PFSK-1 (cell line): ENCODE results near the gene C9orf153.

Experiments
- POLR2AphosphoS5 ChIP-seq: IDR thresholded peaks from 2 replicates; pipeline ENCODE4 v1.6.1; 2012; ENCODE audit warnings: low read depth, mild to moderate bottlenecking, control low read depth, low read length, moderate library complexity
- REST ChIP-seq, 2 experiments: IDR thresholded peaks; 2 replicates each; pipeline versions ENCODE4 v1.6.1 to v1.8.0; 2011 to 2012; ENCODE audit warnings: low read depth in 2 of 2, low read length in 2 of 2, control low read depth in 1 of 2, inconsistent platforms in 1 of 2, mild to moderate bottlenecking in 1 of 2, moderate library complexity in 1 of 2; ENCODE audit not compliant: insufficient read depth in 1 of 2
- TAF1 ChIP-seq: IDR thresholded peaks from 2 replicates; pipeline ENCODE4 v1.6.1; 2012; ENCODE audit warnings: low read length, control low read depth, borderline replicate concordance; ENCODE audit not compliant: insufficient read depth

GRCh38 chr9:86275962-86276361 lies 16.5 kb upstream of the C9orf153 start:
- TF ChIP-seq TAF1, result no peak
- no peak for TF ChIP-seq POLR2AphosphoS5
- no peak for TF ChIP-seq REST (IDR thresholded peaks at IDR 0.05; ENCODE audit: insufficient read depth in 1 of 2, low read depth in 2 of 2, low read length in 2 of 2)
